ENCODE measurements around the gene PEX11A.

- TF ChIP-seq CTCF (IDR thresholded peaks at IDR 0.05; ENCODE audit: extremely low read depth in 1 of 2, insufficient read depth in 1 of 2, low read depth in 1 of 2, low read length in 2 of 2) (no peak), POLR2A (IDR thresholded peaks at IDR 0.05; ENCODE audit: low read depth, low read length) (no peak), POLR2AphosphoS5 (IDR thresholded peaks at IDR 0.05; ENCODE audit: insufficient read depth, low read depth, low read length) (no peak), MYC (IDR thresholded peaks at IDR 0.05; ENCODE audit: low read depth, low read length) (no peak), EZH2 (IDR thresholded peaks at IDR 0.05; ENCODE audit: borderline replicate concordance, low read depth, low read length, severe bottlenecking) (no peak), MAX (IDR thresholded peaks at IDR 0.05; ENCODE audit: insufficient read depth, insufficient read length) (no peak)
These were observed 13.2 kb downstream of the PEX11A start for GRCh38 chr15:89677381-89677780.
